HK-2 (cell line): ENCODE measurements around the gene HOXC12.
A peak's percentile ranks its signal among the peaks of the same experiment; 100 is the strongest.

Experiments used
- DNase-seq: peaks from one replicate; pipeline ENCODE4 v3.0.0-alpha.2; 2018; ENCODE audit not compliant: unreplicated experiment

The HOXC12 gene

GRCh38 chr12:53954694-53955035 is at the start of gene HOXC12:
HOXC12 (plus strand) TSS chr12:53954903; CDS start chr12:53954930, 27 bp downstream.
- no peak for DNase-seq

GRCh38 chr12:53907103-53907502 is 47.6 kb upstream of the HOXC12 start:
- DNase-seq: no peak

GRCh38 chr12:53916788-53917655 is 37.7 kb upstream of the HOXC12 start:
- no peak for DNase-seq

GRCh38 chr12:53924521-53925405 is 29.9 kb upstream of the HOXC12 start:
- no peak for DNase-seq

- no peak for DNase-seq
Observed at GRCh38 chr12:53927220-53928029, 27.3 kb upstream of the HOXC12 start.

- DNase-seq: no peak
Observed at GRCh38 chr12:53928054-53928835, 26.5 kb upstream of the HOXC12 start.

GRCh38 chr12:53929527-53929926 is 25.2 kb upstream of the HOXC12 start:
- DNase-seq: no peak

- DNase-seq: no peak
Observed at GRCh38 chr12:53930591-53931255, 24.0 kb upstream of the HOXC12 start.

GRCh38 chr12:53931844-53932581 is 22.7 kb upstream of the HOXC12 start:
- no peak for DNase-seq

GRCh38 chr12:53932915-53933314 is 21.8 kb upstream of the HOXC12 start:
- DNase-seq: no peak

- DNase-seq: no peak
Observed at GRCh38 chr12:53935383-53936341, 19.0 kb upstream of the HOXC12 start.

- DNase-seq: no peak
Observed at GRCh38 chr12:53937099-53937498, 17.6 kb upstream of the HOXC12 start.

- no peak for DNase-seq
Observed at GRCh38 chr12:53937596-53938325, 16.9 kb upstream of the HOXC12 start.

- DNase-seq: peak; percentile 91
Observed at GRCh38 chr12:53938326-53939140, 16.2 kb upstream of the HOXC12 start, which contains the start of gene HOXC13. HOXC13 (plus strand) TSS chr12:53938831; CDS start chr12:53938907, 76 bp downstream.

GRCh38 chr12:53939141-53940108 is 15.3 kb upstream of the HOXC12 start:
- no peak for DNase-seq
